ENCODE results near the gene POMT2. TPM values are rescaled to one million over a fixed set of nuclear protein-coding genes. Genes with fewer than 3 reads are reported as not detected.

Gene POMT2
- 29.4 TPM for total RNA-seq
- long read RNA-seq, full-length matches to known transcripts, result 9 of 31 reads
- long read RNA-seq, partial matches to known transcripts, result 7 of 31 reads
- long read RNA-seq, other reads (novel, unspliced or antisense), result 15 of 31 reads

- no peaks in the 10 kb centered on the region for H3K36me3 ChIP-seq
- DNase-seq (peak; percentile 97), ATAC-seq (peak; percentile 87)
- no peaks in the 10 kb centered on the region for H3K27me3 ChIP-seq
- peak within 1 kb of the TSS; percentile 99 for H3K27ac ChIP-seq
- TF ChIP-seq CTCF (IDR thresholded peaks at IDR 0.05), result peak; percentile 35
- no peaks in the 10 kb centered on the region for H3K9me3 ChIP-seq
- intact Hi-C loops (cut with DNase I), result no loop called here
- H3K4me3 ChIP-seq, result peak within 1 kb of the TSS; percentile 100
- H3K4me1 ChIP-seq, result peaks cover 15% of the 10 kb centered on the region
These were observed at the start of gene POMT2 for GRCh38 chr14:77320238-77320935. Gene POMT2, minus strand, starts transcription at chr14:77320883. Its CDS starts 202 bp downstream, at chr14:77320681.

DNA sequence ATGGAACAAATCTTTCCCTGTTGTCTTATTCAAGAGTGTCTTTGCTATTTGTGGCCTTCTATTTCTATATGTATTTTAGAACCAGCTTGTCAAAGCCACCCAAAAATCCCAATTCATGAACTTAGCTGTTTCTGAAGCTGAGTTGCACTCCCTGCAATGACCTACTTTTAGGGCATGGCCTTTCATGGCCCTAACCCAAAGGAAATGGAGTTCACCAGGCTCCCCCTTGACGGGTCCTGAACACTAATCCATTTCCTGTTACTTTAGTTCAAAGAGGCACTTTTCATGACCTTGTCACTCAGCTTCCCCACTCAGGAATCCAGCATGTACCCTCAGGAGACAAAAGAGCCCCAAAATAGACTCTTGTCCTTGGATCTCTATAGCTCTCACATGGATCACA lies 48.6 kb upstream of the POMT2 start:
- no peaks in the 10 kb centered on the region for H3K27me3 ChIP-seq
- no peaks in the 10 kb centered on the region for H3K9me3 ChIP-seq
- no peak for TF ChIP-seq CTCF (IDR thresholded peaks at IDR 0.05)
- no peak overlapping the region for H3K4me3 ChIP-seq
- intact Hi-C loops (cut with DNase I), result no loop called here
- DNase-seq (no peak), ATAC-seq (no peak)
- H3K36me3 ChIP-seq, result no peaks in the 10 kb centered on the region
- H3K27ac ChIP-seq, result no peak overlapping the region
- no peaks in the 10 kb centered on the region for H3K4me1 ChIP-seq

DNA sequence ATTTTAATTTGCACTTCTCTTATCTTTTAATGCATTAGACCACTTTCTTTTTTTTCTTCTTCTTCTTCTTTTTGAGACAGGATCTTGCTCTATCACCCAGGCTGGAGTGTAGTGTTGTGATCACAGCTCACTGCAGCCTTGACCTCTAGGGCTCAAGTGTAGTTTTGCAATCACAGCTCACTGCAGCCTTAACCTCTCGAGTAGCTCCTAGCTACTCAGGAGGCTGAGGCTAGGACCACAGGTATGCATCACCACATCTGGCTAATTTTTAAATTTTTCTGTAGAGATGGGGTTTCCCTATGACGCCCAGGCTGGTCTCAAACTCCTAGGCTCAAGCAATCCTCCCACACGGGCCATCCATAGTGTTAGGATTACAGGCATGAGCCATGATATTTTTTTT lies 43.5 kb upstream of the POMT2 start:
- peak; percentile 71 for ATAC-seq
- intact Hi-C loops (cut with DNase I), result no loop called here
- TF ChIP-seq CTCF (IDR thresholded peaks at IDR 0.05), result no peak

GRCh38 chr14:77359626-77360025 lies 38.9 kb upstream of the POMT2 start:
- intact Hi-C loops (cut with DNase I), result no loop called here
- no peaks in the 10 kb centered on the region for H3K4me1 ChIP-seq
- no peak overlapping the region for H3K27ac ChIP-seq
- DNase-seq, result no peak
- H3K9me3 ChIP-seq, result no peaks in the 10 kb centered on the region
- TF ChIP-seq CTCF (IDR thresholded peaks at IDR 0.05), result no peak
- H3K27me3 ChIP-seq, result no peaks in the 10 kb centered on the region
- H3K4me3 ChIP-seq, result no peak overlapping the region
- H3K36me3 ChIP-seq, result no peaks in the 10 kb centered on the region
- ATAC-seq, result no peak

More for the DNA sequence above, 43.5 kb upstream of the POMT2 start:
- no peak overlapping the region for H3K4me3 ChIP-seq
- H3K27ac ChIP-seq, result no peak overlapping the region
- DNase-seq, result no peak
- no peaks in the 10 kb centered on the region for H3K4me1 ChIP-seq
- no peaks in the 10 kb centered on the region for H3K27me3 ChIP-seq
- no peaks in the 10 kb centered on the region for H3K9me3 ChIP-seq
- H3K36me3 ChIP-seq, result no peaks in the 10 kb centered on the region

GRCh38 chr14:77356899-77357298 lies 36.2 kb upstream of the POMT2 start:
- no peaks in the 10 kb centered on the region for H3K4me1 ChIP-seq
- H3K27me3 ChIP-seq, result no peaks in the 10 kb centered on the region
- intact Hi-C loops (cut with DNase I), result no loop called here
- ATAC-seq (no peak), DNase-seq (no peak)
- H3K36me3 ChIP-seq, result no peaks in the 10 kb centered on the region
- no peak overlapping the region for H3K4me3 ChIP-seq
- TF ChIP-seq CTCF (IDR thresholded peaks at IDR 0.05), result no peak
- no peaks in the 10 kb centered on the region for H3K9me3 ChIP-seq
- H3K27ac ChIP-seq, result no peak overlapping the region

Measured in upper lobe of right lung (tissue), 1 donor.